B cell (primary cell): Measurements from ENCODE around the gene PDSS1. TPM values are rescaled to one million over a fixed set of nuclear protein-coding genes. Genes with fewer than 3 reads are reported as not detected.

Experiments
- ATAC-seq: fragments of 200-7000 bp; cut with Tn5 transposase; one replicate; pipeline ENCODE4 v1.10.0; 2021; ENCODE audit warnings: low read depth, mild to moderate bottlenecking, moderate number of reproducible peaks, moderate library complexity
- CTCF ChIA-PET: fragments of 350-600 bp; sonication (Branson Sonifier 250); formaldehyde crosslinking; loops from one replicate; lab custom pipeline; 2021; ENCODE audit warnings: antibody characterized with exemption, inconsistent platforms; lab: Charles Lee
- POLR2A ChIA-PET: fragments of 350-600 bp; sonication (Branson Sonifier 250); formaldehyde crosslinking; loops from one replicate; lab custom pipeline; 2021; ENCODE audit warnings: antibody characterized with exemption; lab: Charles Lee
- DNase-seq: peaks from one replicate; pipeline ENCODE4 v3.0.0; 2013
- H2AFZ ChIP-seq: 2 replicates; pipeline ENCODE4 v1.6.1; 2012; ENCODE audit warnings: mild to moderate bottlenecking, low read depth, low read length; ENCODE audit not compliant: insufficient read depth, poor library complexity, severe bottlenecking
- H3K27ac ChIP-seq, 2 donors: 1 replicate in 1 of 2; 2 replicates in 1 of 2; pipeline ENCODE4 v1.5.1; 2012 to 2013; ENCODE audit warnings: low read length in 2 of 2, mild to moderate bottlenecking in 2 of 2, moderate library complexity in 1 of 2
- H3K27me3 ChIP-seq, 4 experiments: fragments of 200-600 bp in 1 of 4; sonication (generic) in 1 of 4; replicated peaks in 1 of 4; 1 replicate in 2 of 4; 2 replicates in 2 of 4; pipeline versions ENCODE4 v1.6.1 to v1.7.0; 2013 to 2016; ENCODE audit warnings: low read length in 3 of 4, mild to moderate bottlenecking in 2 of 4, mixed read lengths in 1 of 4, moderate library complexity in 1 of 4; ENCODE audit not compliant: insufficient read depth in 4 of 4, control insufficient read depth in 3 of 4; ENCODE audit errors: control extremely low read depth in 1 of 4
- H3K36me3 ChIP-seq, 2 experiments: replicated peaks in 1 of 2; 1 replicate in 1 of 2; 2 replicates in 1 of 2; pipeline versions ENCODE4 v1.6.1 to v1.7.1; 2013; ENCODE audit warnings: low read length in 1 of 2; ENCODE audit not compliant: insufficient read depth in 2 of 2, control insufficient read depth in 1 of 2; ENCODE audit errors: control extremely low read depth in 1 of 2, extremely low read depth in 1 of 2
- H3K4me1 ChIP-seq, 2 donors: fragments of 200-600 bp in 1 of 2; sonication (generic) in 1 of 2; 1 replicate in 1 of 2; 2 replicates in 1 of 2; pipeline versions ENCODE4 v1.5.1 to v1.6.1; 2013 to 2017; ENCODE audit warnings: low read length in 2 of 2; ENCODE audit not compliant: control insufficient read depth in 2 of 2, insufficient read depth in 2 of 2
- H3K4me2 ChIP-seq: replicated peaks from 2 replicates; pipeline ENCODE3; 2012; ENCODE audit warnings: mild to moderate bottlenecking, low read depth, low read length; ENCODE audit not compliant: poor library complexity, severe bottlenecking
- H3K4me3 ChIP-seq, 5 experiments: fragments of 200-600 bp in 1 of 5; sonication (generic) in 1 of 5; 1 replicate in 3 of 5; 2 replicates in 2 of 5; pipeline versions ENCODE4 v1.5.1 to v1.7.0; 2011 to 2016; ENCODE audit warnings: low read length in 4 of 5, mild to moderate bottlenecking in 4 of 5, low read depth in 2 of 5, control low read depth in 1 of 5, moderate library complexity in 1 of 5; ENCODE audit not compliant: insufficient read depth in 1 of 5; ENCODE audit errors: control extremely low read depth in 1 of 5, extremely low read depth in 1 of 5
- H3K79me2 ChIP-seq: fragments of 200-600 bp; sonication (generic); one replicate; pipeline ENCODE4 v1.6.0; 2016; ENCODE audit warnings: low read length; ENCODE audit not compliant: control insufficient read depth, insufficient read depth
- H3K9ac ChIP-seq: fragments of 200-600 bp; sonication (generic); 2 replicates; pipeline ENCODE4 v1.6.1; 2017; ENCODE audit warnings: mild to moderate bottlenecking, low read length, moderate library complexity
- H3K9me3 ChIP-seq, 3 donors: one replicate each; pipeline versions ENCODE4 v1.6.1 to v1.7.1; 2013; ENCODE audit warnings: low read length in 2 of 3; ENCODE audit not compliant: control insufficient read depth in 2 of 3, insufficient read depth in 1 of 3; ENCODE audit errors: control extremely low read depth in 1 of 3
- H4K20me1 ChIP-seq: 2 replicates; pipeline ENCODE4 v1.6.0; 2012; ENCODE audit warnings: mild to moderate bottlenecking, low read length; ENCODE audit not compliant: insufficient read depth, control insufficient read depth, poor library complexity, severe bottlenecking
- H3K27ac Mint-ChIP-seq: one replicate; pipeline ENCODE4 v1.8.0; 2021; ENCODE audit warnings: mixed read lengths
- H3K27me3 Mint-ChIP-seq: one replicate; pipeline ENCODE4 v1.8.0; 2021; ENCODE audit warnings: mixed read lengths
- H3K4me1 Mint-ChIP-seq: one replicate; pipeline ENCODE4 v1.8.0; 2021; ENCODE audit warnings: mixed read lengths
- H3K4me3 Mint-ChIP-seq: one replicate; pipeline ENCODE4 v1.8.0; 2021; ENCODE audit warnings: mixed read lengths
- H3K9me3 Mint-ChIP-seq: one replicate; pipeline ENCODE4 v1.8.0; 2022; ENCODE audit warnings: mixed read lengths; ENCODE audit not compliant: insufficient read depth
- EZH2 ChIP-seq: IDR thresholded peaks from 2 replicates; pipeline ENCODE4 v1.6.1; 2012; ENCODE audit warnings: borderline replicate concordance, low read depth, mild to moderate bottlenecking, moderate library complexity, low read length; ENCODE audit not compliant: insufficient read depth, poor library complexity, severe bottlenecking
- WGBS: methylation state at CpG from one replicate; pipeline ENCODE4 v1.1.5; 2013; ENCODE audit warnings: missing lambda C conversion rate; ENCODE audit not compliant: insufficient coverage; 5-methylcytosine and 5-hydroxymethylcytosine counted together
- intact Hi-C: fragments of 100-400 bp; cut with micrococcal nuclease; formaldehyde crosslinking; loops from one replicate; pipeline ENCODE4 v1.10.0; 2022
- polyA plus RNA-seq: library from polyadenylated mRNA; depleted of rRNA; stranded (reverse); fragments of >200 nt; gene quantifications from 2 replicates; pipeline ENCODE4 v1.2.3, GENCODE V29; 2012
- total RNA-seq, 2 donors: library from RNA; stranded (reverse); fragments of 120-200 nt in 1 of 2; gene quantifications; 1 replicate in 1 of 2; 2 replicates in 1 of 2; pipeline versions ENCODE4 v1.2.3 to v1.2.4, GENCODE V29; 2013 to 2022
- TF ChIP-seq, protein P1 (sequence below): fragments of 200-600 bp; IDR thresholded peaks from one replicate; pipeline ENCODE4 v1.8.0; 2022; ENCODE audit warnings: antibody characterized with exemption, mild to moderate bottlenecking

PDSS1 gene
- total and polyA plus RNA-seq, 2 donors (not counting 1 experiment from before 2014, with no cell fraction given): 3.6 to 4.7 TPM

- DNase-seq (no peak), ATAC-seq (no peak)
- WGBS: 100% methylated on average over 2 of the region's 4 CpGs
- Histone ChIP-seq H3K9me3 (peaks cover 0 to 4% (median 0%) of the 10 kb centered on the region in 3 donors), H3K9ac (no peak overlapping the region), H3K27ac (no peak overlapping the region), H2AFZ (no peak overlapping the region), H3K4me3 (no peak overlapping the region), H3K4me2 (no peak overlapping the region), H3K36me3 (peaks cover 6 to 11% of the 10 kb centered on the region in 2 experiments), H3K79me2 (no peaks in the 10 kb centered on the region), H3K27me3 (no peaks in the 10 kb centered on the region), H3K4me1 (peaks cover 36 to 53% of the 10 kb centered on the region in 2 donors), H4K20me1 (no peaks in the 10 kb centered on the region)
- ChIA-PET CTCF (interaction anchor here (3.0 kb wide), 1 partner anchor 140 kb away, joined by 9 read pairs; no protein-coding TSS in a partner anchor), POLR2A (no interaction called here)
- H3K27ac Mint-ChIP-seq: peak overlapping the region; percentile 63
- no peak overlapping the region for H3K4me3 Mint-ChIP-seq
- intact Hi-C loops: no loop called here
- H3K9me3 Mint-ChIP-seq: no peaks in the 10 kb centered on the region
- H3K4me1 Mint-ChIP-seq: peaks cover 62% of the 10 kb centered on the region
- no peaks in the 10 kb centered on the region for H3K27me3 Mint-ChIP-seq
- no peak for TF ChIP-seq EZH2
- TF ChIP-seq, protein P1, sequence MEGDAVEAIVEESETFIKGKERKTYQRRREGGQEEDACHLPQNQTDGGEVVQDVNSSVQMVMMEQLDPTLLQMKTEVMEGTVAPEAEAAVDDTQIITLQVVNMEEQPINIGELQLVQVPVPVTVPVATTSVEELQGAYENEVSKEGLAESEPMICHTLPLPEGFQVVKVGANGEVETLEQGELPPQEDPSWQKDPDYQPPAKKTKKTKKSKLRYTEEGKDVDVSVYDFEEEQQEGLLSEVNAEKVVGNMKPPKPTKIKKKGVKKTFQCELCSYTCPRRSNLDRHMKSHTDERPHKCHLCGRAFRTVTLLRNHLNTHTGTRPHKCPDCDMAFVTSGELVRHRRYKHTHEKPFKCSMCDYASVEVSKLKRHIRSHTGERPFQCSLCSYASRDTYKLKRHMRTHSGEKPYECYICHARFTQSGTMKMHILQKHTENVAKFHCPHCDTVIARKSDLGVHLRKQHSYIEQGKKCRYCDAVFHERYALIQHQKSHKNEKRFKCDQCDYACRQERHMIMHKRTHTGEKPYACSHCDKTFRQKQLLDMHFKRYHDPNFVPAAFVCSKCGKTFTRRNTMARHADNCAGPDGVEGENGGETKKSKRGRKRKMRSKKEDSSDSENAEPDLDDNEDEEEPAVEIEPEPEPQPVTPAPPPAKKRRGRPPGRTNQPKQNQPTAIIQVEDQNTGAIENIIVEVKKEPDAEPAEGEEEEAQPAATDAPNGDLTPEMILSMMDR: no peak
These were observed 43.9 kb downstream of the PDSS1 start for GRCh38 chr10:26741368-26741767.

DNA sequence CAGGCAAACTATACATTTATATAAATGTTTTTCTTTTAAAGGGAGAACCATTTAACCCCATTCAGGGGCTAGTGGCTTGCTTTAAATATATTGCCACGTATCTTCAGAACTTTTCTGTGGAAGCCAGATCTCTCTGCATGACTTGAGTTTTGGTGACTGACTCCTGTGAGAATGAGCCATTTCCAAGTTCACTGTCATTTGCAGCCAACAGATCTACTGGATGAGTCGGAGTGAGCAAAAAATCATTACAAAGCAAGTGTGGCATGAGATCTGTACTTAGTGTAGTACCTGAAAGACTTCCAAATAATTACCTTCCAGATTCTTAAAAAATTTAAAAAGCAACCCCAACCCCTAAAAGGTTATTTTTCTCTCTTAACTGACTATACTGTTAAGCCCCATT, 45.6 kb downstream of the PDSS1 start:
- H3K4me1 Mint-ChIP-seq: peaks cover 47% of the 10 kb centered on the region
- Histone ChIP-seq H3K9ac (no peak overlapping the region), H3K79me2 (no peaks in the 10 kb centered on the region), H3K36me3 (peaks cover 6 to 18% of the 10 kb centered on the region in 2 experiments), H3K4me1 (peaks cover 23 to 38% of the 10 kb centered on the region in 2 donors), H3K9me3 (peaks cover 0 to 4% (median 0%) of the 10 kb centered on the region in 3 donors), H2AFZ (no peak overlapping the region), H3K27ac (peak overlapping the region in 1 of 2 donors; percentile 50), H3K4me2 (no peak overlapping the region), H3K4me3 (no peak overlapping the region), H3K27me3 (no peaks in the 10 kb centered on the region), H4K20me1 (no peaks in the 10 kb centered on the region)
- no peaks in the 10 kb centered on the region for H3K9me3 Mint-ChIP-seq
- TF ChIP-seq, protein P1: no peak
- TF ChIP-seq EZH2: no peak
- ATAC-seq (no peak), DNase-seq (no peak)
- no CpG with 5 or more reads among the region's 2 CpGs for WGBS
- intact Hi-C loops: no loop called here
- no peaks in the 10 kb centered on the region for H3K27me3 Mint-ChIP-seq
- peak overlapping the region; percentile 54 for H3K27ac Mint-ChIP-seq
- H3K4me3 Mint-ChIP-seq: no peak overlapping the region
- POLR2A ChIA-PET: no interaction called here
- CTCF ChIA-PET: interaction anchor here (0.9 kb wide), 1 partner anchor 118 kb away, joined by 5 read pairs; the partner anchor contains the start of gene ABI1
